Thyroid gland (tissue), 4 donors: Measurements from ENCODE around the gene DIS3L2.

Experiments used
- POLR2A ChIP-seq, 2 donors: fragments of 450-650 bp; IDR thresholded peaks; one replicate each; pipeline ENCODE4 v1.6.1; 2017; ENCODE audit warnings: antibody characterized with exemption in 2 of 2, mild to moderate bottlenecking in 2 of 2, moderate library complexity in 1 of 2
- TF ChIP-seq, protein P1 (sequence below), 6 experiments: fragments of 200-600 bp in 3 of 6; fragments of 450-650 bp in 3 of 6; sonication (generic) in 3 of 6; IDR thresholded peaks; one replicate each; pipeline ENCODE4 v1.5.1; 2016 to 2019; ENCODE audit warnings: antibody characterized with exemption in 6 of 6, mild to moderate bottlenecking in 2 of 6, inconsistent platforms in 1 of 6, moderate library complexity in 1 of 6

DNA sequence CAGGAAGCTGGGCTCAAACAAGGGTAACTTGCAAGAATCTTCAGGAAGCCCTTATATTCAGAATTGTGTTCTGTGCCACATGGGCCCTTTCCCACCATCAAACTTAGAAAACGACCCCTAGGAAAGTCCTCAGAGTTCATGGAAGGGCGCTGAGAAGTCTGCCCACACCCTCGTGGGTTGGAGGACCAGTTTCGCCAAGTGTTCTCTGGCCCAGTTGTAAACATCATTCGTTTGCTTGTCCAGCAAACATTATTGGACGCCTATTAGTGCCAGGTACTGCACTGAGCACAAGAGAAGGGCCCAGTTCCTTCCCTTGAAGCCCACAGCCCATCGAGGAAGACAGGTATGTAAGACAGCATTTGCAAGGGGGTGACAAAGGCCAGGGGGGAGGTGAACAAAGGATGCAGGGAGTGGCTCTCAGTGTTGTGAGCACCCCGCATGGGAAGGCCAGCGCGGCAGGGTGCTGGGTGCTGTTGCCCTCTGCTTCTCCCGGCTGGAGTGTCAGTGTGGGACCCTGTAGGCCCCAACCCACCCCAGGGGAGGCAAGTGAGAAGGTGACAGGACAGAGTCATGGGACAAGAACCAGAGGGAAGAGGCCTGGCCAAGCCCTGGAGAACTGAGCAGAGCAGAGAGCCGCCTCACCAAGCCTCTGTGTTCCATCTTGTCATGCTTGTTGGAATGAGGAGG lies 356.8 kb downstream of the DIS3L2 start:
- TF ChIP-seq, protein P1, sequence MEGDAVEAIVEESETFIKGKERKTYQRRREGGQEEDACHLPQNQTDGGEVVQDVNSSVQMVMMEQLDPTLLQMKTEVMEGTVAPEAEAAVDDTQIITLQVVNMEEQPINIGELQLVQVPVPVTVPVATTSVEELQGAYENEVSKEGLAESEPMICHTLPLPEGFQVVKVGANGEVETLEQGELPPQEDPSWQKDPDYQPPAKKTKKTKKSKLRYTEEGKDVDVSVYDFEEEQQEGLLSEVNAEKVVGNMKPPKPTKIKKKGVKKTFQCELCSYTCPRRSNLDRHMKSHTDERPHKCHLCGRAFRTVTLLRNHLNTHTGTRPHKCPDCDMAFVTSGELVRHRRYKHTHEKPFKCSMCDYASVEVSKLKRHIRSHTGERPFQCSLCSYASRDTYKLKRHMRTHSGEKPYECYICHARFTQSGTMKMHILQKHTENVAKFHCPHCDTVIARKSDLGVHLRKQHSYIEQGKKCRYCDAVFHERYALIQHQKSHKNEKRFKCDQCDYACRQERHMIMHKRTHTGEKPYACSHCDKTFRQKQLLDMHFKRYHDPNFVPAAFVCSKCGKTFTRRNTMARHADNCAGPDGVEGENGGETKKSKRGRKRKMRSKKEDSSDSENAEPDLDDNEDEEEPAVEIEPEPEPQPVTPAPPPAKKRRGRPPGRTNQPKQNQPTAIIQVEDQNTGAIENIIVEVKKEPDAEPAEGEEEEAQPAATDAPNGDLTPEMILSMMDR (IDR thresholded peaks at IDR 0.05): no peak
- TF ChIP-seq POLR2A (IDR thresholded peaks at IDR 0.05): no peak
